HEK293 (cell line): ENCODE results near the gene NT5C1B.

ENCODE experiments used
- CTCF ChIA-PET: fragments of 350-600 bp; formaldehyde crosslinking; extraction: SDS; loops from one replicate; lab custom pipeline; 2021; ENCODE audit warnings: antibody characterized with exemption; lab: Yijun Ruan, JAX
- POLR2A ChIA-PET: fragments of 300-600 bp; formaldehyde crosslinking; extraction: SDS; loops from one replicate; lab custom pipeline; 2020; ENCODE audit warnings: antibody characterized with exemption, inconsistent platforms; lab: Yijun Ruan, JAX
- H3K27ac ChIP-seq: fragments of 200-500 bp; sonication (Bioruptor generic); 2 replicates; pipeline ENCODE4 v1.5.1; 2014; ENCODE audit warnings: low read depth, low read length, control low read depth, inconsistent platforms; ENCODE audit errors: extremely low read depth
- H3K36me3 ChIP-seq, 2 experiments: fragments of 200-500 bp in 1 of 2; sonication (Bioruptor generic) in 1 of 2; 1 replicate in 1 of 2; 2 replicates in 1 of 2; pipeline ENCODE4 v1.5.1; 2014 to 2017; ENCODE audit warnings: inconsistent platforms in 2 of 2, low read length in 2 of 2; ENCODE audit not compliant: control insufficient read depth in 2 of 2, insufficient read depth in 1 of 2
- H3K4me1 ChIP-seq: fragments of 200-500 bp; sonication (Bioruptor generic); 2 replicates; pipeline ENCODE4 v1.5.1; 2014; ENCODE audit warnings: mild to moderate bottlenecking, low read length, inconsistent platforms; ENCODE audit not compliant: control insufficient read depth, insufficient read depth
- H3K4me3 ChIP-seq: 2 replicates; pipeline ENCODE4 v1.5.1; 2011; ENCODE audit warnings: low read depth, mild to moderate bottlenecking, control low read depth, low read length, moderate library complexity
- H3K9me3 ChIP-seq: fragments of 200-500 bp; sonication (Bioruptor generic); 2 replicates; pipeline ENCODE4 v1.5.1; 2014; ENCODE audit warnings: low read depth, low read length, inconsistent platforms; ENCODE audit not compliant: control insufficient read depth, insufficient read depth
- AEBP2 ChIP-seq: fragments of 450-650 bp; formaldehyde crosslinking; IDR thresholded peaks from 2 replicates; pipeline ENCODE4 v1.5.1; 2016; ENCODE audit warnings: missing biosample characterization, missing genetic modification characterization, borderline replicate concordance
- ATF2 ChIP-seq: fragments of 450-650 bp; formaldehyde crosslinking; IDR thresholded peaks from 2 replicates; pipeline ENCODE4 v1.5.1; 2016; ENCODE audit warnings: missing biosample characterization, missing genetic modification characterization, low read depth
- GLIS2 ChIP-seq: fragments of 450-650 bp; formaldehyde crosslinking; IDR thresholded peaks from 2 replicates; pipeline ENCODE4 v1.5.1; 2016; ENCODE audit warnings: missing biosample characterization, missing genetic modification characterization
- KLF10 ChIP-seq: fragments of 450-650 bp; IDR thresholded peaks from 2 replicates; pipeline ENCODE4 v1.5.1; 2018; ENCODE audit warnings: missing biosample characterization, mild to moderate bottlenecking, missing genetic modification characterization
- KLF17 ChIP-seq: fragments of 450-650 bp; formaldehyde crosslinking; IDR thresholded peaks from 2 replicates; pipeline ENCODE4 v1.5.1; 2016; ENCODE audit warnings: missing biosample characterization, missing genetic modification characterization
- OVOL3 ChIP-seq: fragments of 450-650 bp; formaldehyde crosslinking; IDR thresholded peaks from 2 replicates; pipeline ENCODE4 v1.5.1; 2016; ENCODE audit warnings: missing biosample characterization, missing genetic modification characterization
- PRDM10 ChIP-seq: fragments of 450-650 bp; formaldehyde crosslinking; IDR thresholded peaks from 2 replicates; pipeline ENCODE4 v1.5.1; 2016; ENCODE audit warnings: missing biosample characterization, missing genetic modification characterization
- SETDB1 ChIP-seq: IDR thresholded peaks from one replicate; pipeline ENCODE4 v1.6.1; 2017; ENCODE audit warnings: mild to moderate bottlenecking, low read length, moderate library complexity, mixed read lengths; ENCODE audit not compliant: insufficient read length
- ZBTB1 ChIP-seq: fragments of 450-650 bp; formaldehyde crosslinking; IDR thresholded peaks from 2 replicates; pipeline ENCODE4 v1.5.1; 2016; ENCODE audit warnings: missing biosample characterization, missing genetic modification characterization
- ZEB2 ChIP-seq: fragments of 450-650 bp; formaldehyde crosslinking; IDR thresholded peaks from 2 replicates; pipeline ENCODE4 v1.5.1; 2016; ENCODE audit warnings: missing biosample characterization, missing genetic modification characterization
- ZFP41 ChIP-seq: fragments of 450-650 bp; formaldehyde crosslinking; IDR thresholded peaks from 2 replicates; pipeline ENCODE4 v1.5.1; 2016; ENCODE audit warnings: missing biosample characterization, missing genetic modification characterization, borderline replicate concordance
- ZNF114 ChIP-seq: fragments of 450-650 bp; formaldehyde crosslinking; IDR thresholded peaks from 2 replicates; pipeline ENCODE4 v1.5.0; 2017; ENCODE audit warnings: missing biosample characterization, missing genetic modification characterization
- ZNF157 ChIP-seq: fragments of 450-650 bp; formaldehyde crosslinking; IDR thresholded peaks from 2 replicates; pipeline ENCODE4 v1.5.1; 2016; ENCODE audit warnings: missing biosample characterization, missing genetic modification characterization
- ZNF16 ChIP-seq: fragments of 450-650 bp; formaldehyde crosslinking; IDR thresholded peaks from 2 replicates; pipeline ENCODE4 v1.5.1; 2016; ENCODE audit warnings: low read depth, missing biosample characterization, missing genetic modification characterization
- ZNF214 ChIP-seq: fragments of 450-650 bp; formaldehyde crosslinking; IDR thresholded peaks from 2 replicates; pipeline ENCODE4 v1.5.1; 2017; ENCODE audit warnings: missing biosample characterization, mild to moderate bottlenecking, missing genetic modification characterization, borderline replicate concordance
- ZNF335 ChIP-seq: fragments of 450-650 bp; formaldehyde crosslinking; conservative IDR thresholded peaks from 2 replicates; pipeline ENCODE4 v1.5.1; 2016; ENCODE audit warnings: missing biosample characterization, missing genetic modification characterization
- ZNF366 ChIP-seq: fragments of 450-650 bp; formaldehyde crosslinking; conservative IDR thresholded peaks from 2 replicates; pipeline ENCODE4 v1.5.1; 2016; ENCODE audit warnings: missing biosample characterization, missing genetic modification characterization
- ZNF558 ChIP-seq: fragments of 450-650 bp; formaldehyde crosslinking; IDR thresholded peaks from 2 replicates; pipeline ENCODE4 v1.5.1; 2016; ENCODE audit warnings: missing biosample characterization, missing genetic modification characterization
- ZNF623 ChIP-seq: fragments of 450-650 bp; formaldehyde crosslinking; IDR thresholded peaks from 2 replicates; pipeline ENCODE4 v1.5.1; 2016; ENCODE audit warnings: missing biosample characterization, missing genetic modification characterization
- ZNF747 ChIP-seq: fragments of 450-650 bp; formaldehyde crosslinking; IDR thresholded peaks from 2 replicates; pipeline ENCODE4 v1.5.1; 2016; ENCODE audit warnings: missing biosample characterization, missing genetic modification characterization
- ZSCAN5A ChIP-seq: fragments of 450-650 bp; formaldehyde crosslinking; IDR thresholded peaks from 2 replicates; pipeline ENCODE4 v1.5.1; 2016; ENCODE audit warnings: missing biosample characterization, missing genetic modification characterization

The NT5C1B gene

GRCh38 chr2:18580606-18581005 lies 8.8 kb downstream of the NT5C1B start:
- Histone ChIP-seq H3K36me3 (no peaks in the 10 kb centered on the region), H3K9me3 (no peaks in the 10 kb centered on the region)
- TF ChIP-seq ZNF157 (tag by site-specific recombination) (no peak), ZFP41 (tag by site-specific recombination) (no peak), ZSCAN5A (tag by site-specific recombination) (no peak), KLF10 (tag by site-specific recombination) (no peak), ATF2 (tag by site-specific recombination) (no peak), GLIS2 (no peak), ZNF366 (tag by site-specific recombination) (no peak), ZNF558 (no peak), ZNF114 (tag by site-specific recombination) (no peak), ZNF623 (tag by site-specific recombination) (no peak), ZNF16 (tag by site-specific recombination) (no peak), PRDM10 (tag by site-specific recombination) (no peak), KLF17 (tag by site-specific recombination) (no peak), ZEB2 (tag by site-specific recombination) (no peak), OVOL3 (tag by site-specific recombination) (no peak), ZNF214 (tag by site-specific recombination) (no peak), ZNF747 (no peak)
- TF ChIP-seq, all 188 proteins: peak for 0
- CTCF ChIA-PET = no interaction called here
- POLR2A ChIA-PET = no interaction called here
- Histone ChIP-seq H3K27ac (no peak overlapping the region), H3K4me1 (no peaks in the 10 kb centered on the region), H3K4me3 (no peak overlapping the region)

GRCh38 chr2:18578033-18578432 lies 11.3 kb downstream of the NT5C1B start:
- H3K4me1 ChIP-seq = no peaks in the 10 kb centered on the region
- POLR2A ChIA-PET = no interaction called here
- no peak overlapping the region for H3K27ac ChIP-seq
- no peaks in the 10 kb centered on the region for H3K36me3 ChIP-seq
- CTCF ChIA-PET = interaction anchor here (0.6 kb wide), 1 partner anchor 170 kb away, joined by 3 read pairs; no protein-coding TSS in a partner anchor
- H3K4me3 ChIP-seq = no peak overlapping the region
- H3K9me3 ChIP-seq = no peaks in the 10 kb centered on the region
- TF ChIP-seq ZNF335 (tag by site-specific recombination) (no peak), ZBTB1 (tag by site-specific recombination) (no peak), AEBP2 (tag by site-specific recombination) (no peak), SETDB1 (no peak)
